H1 (cell line): ENCODE measurements around the gene CLIC1. TPM values are rescaled to one million over a fixed set of nuclear protein-coding genes. Genes with fewer than 3 reads are reported as not detected.

Experiments
- CTCF ChIA-PET: fragments of 300-600 bp; sonication (Branson Sonifier 250); formaldehyde crosslinking; loops from one replicate; lab custom pipeline; 2021; ENCODE audit not compliant: partially characterized antibody; lab: Charles Lee
- POLR2A ChIA-PET: fragments of 300-600 bp; sonication (Branson Sonifier 250); formaldehyde crosslinking; loops from one replicate; lab custom pipeline; 2021; ENCODE audit warnings: inconsistent platforms; ENCODE audit not compliant: partially characterized antibody; lab: Charles Lee
- DNase-seq, 2 experiments: peaks; one replicate each; pipeline versions ENCODE4 v3.0.0 to v3.0.0-alpha.2; 2010 to 2022; ENCODE audit warnings: low spot score in 2 of 2, low read depth in 1 of 2, mixed read lengths in 1 of 2
- FAIRE-seq: peaks from 2 replicates; lab custom pipeline; 2011; peaks lifted over from hg19 to GRCh38; lab: Jason Lieb, UNC
- H2AFZ ChIP-seq: 2 replicates; pipeline ENCODE4 v1.8.1; 2012; ENCODE audit warnings: low read length, inconsistent platforms
- H2AK5ac ChIP-seq: 2 replicates; pipeline ENCODE4 v1.6.1; 2013; ENCODE audit warnings: low read depth, low read length
- H2BK120ac ChIP-seq: replicated peaks from 2 replicates; pipeline ENCODE3; 2013; ENCODE audit warnings: low read depth, low read length, inconsistent platforms
- H2BK12ac ChIP-seq: 2 replicates; pipeline ENCODE4 v1.6.1; 2013; ENCODE audit warnings: low read depth, low read length
- H2BK15ac ChIP-seq: 2 replicates; pipeline ENCODE4 v1.6.1; 2013; ENCODE audit warnings: low read length
- H2BK20ac ChIP-seq: 2 replicates; pipeline ENCODE4 v1.6.1; 2013; ENCODE audit warnings: low read length
- H2BK5ac ChIP-seq: 2 replicates; pipeline ENCODE4 v1.6.1; 2013; ENCODE audit warnings: low read depth, low read length
- H3K14ac ChIP-seq: 2 replicates; pipeline ENCODE4 v1.6.1; 2013; ENCODE audit warnings: inconsistent platforms; ENCODE audit not compliant: insufficient read length
- H3K18ac ChIP-seq: 2 replicates; pipeline ENCODE4 v1.6.1; 2013; ENCODE audit warnings: low read length; ENCODE audit errors: extremely low read depth
- H3K23ac ChIP-seq: 2 replicates; pipeline ENCODE4 v1.6.1; 2013; ENCODE audit warnings: inconsistent platforms; ENCODE audit not compliant: insufficient read length
- H3K23me2 ChIP-seq: 2 replicates; pipeline ENCODE4 v1.6.1; 2013; ENCODE audit warnings: low read depth, low read length
- H3K27ac ChIP-seq: 2 replicates; pipeline ENCODE4 v1.6.1; 2011; ENCODE audit warnings: low read depth, low read length, inconsistent platforms
- H3K27me3 ChIP-seq, 4 experiments: replicated peaks in 1 of 4; 1 replicate in 1 of 4; 2 replicates in 3 of 4; pipeline versions ENCODE4 v1.6.1 to v1.8.1; 2011 to 2013; ENCODE audit warnings: low read length in 3 of 4, mild to moderate bottlenecking in 3 of 4, inconsistent platforms in 2 of 4, mixed read lengths in 2 of 4, moderate library complexity in 1 of 4; ENCODE audit not compliant: control insufficient read depth in 3 of 4, insufficient read depth in 3 of 4; ENCODE audit errors: extremely low read depth in 1 of 4
- H3K36me3 ChIP-seq, 4 experiments: 2 replicates each; pipeline versions ENCODE4 v1.6.1 to v1.8.1; 2011 to 2013; ENCODE audit warnings: mild to moderate bottlenecking in 4 of 4, low read length in 3 of 4, moderate library complexity in 2 of 4, control low read depth in 1 of 4, inconsistent platforms in 1 of 4; ENCODE audit not compliant: insufficient read depth in 4 of 4, control insufficient read depth in 2 of 4
- H3K4ac ChIP-seq: replicated peaks from 2 replicates; pipeline ENCODE3; 2013; ENCODE audit warnings: low read length, low read depth, mixed read lengths, inconsistent platforms; ENCODE audit not compliant: insufficient read length
- H3K4me1 ChIP-seq, 4 experiments: replicated peaks in 1 of 4; 1 replicate in 1 of 4; 2 replicates in 3 of 4; pipeline versions ENCODE4 v1.6.1 to v1.8.1; 2011 to 2013; ENCODE audit warnings: low read length in 3 of 4, inconsistent platforms in 2 of 4, mixed read lengths in 1 of 4; ENCODE audit not compliant: insufficient read depth in 4 of 4, control insufficient read depth in 3 of 4
- H3K4me2 ChIP-seq, 2 experiments: 2 replicates each; pipeline versions ENCODE4 v1.6.1 to v1.8.1; 2011 to 2013; ENCODE audit warnings: low read depth in 2 of 2, low read length in 2 of 2, control low read depth in 1 of 2, inconsistent platforms in 1 of 2, mild to moderate bottlenecking in 1 of 2; ENCODE audit not compliant: insufficient read depth in 1 of 2
- H3K4me3 ChIP-seq, 4 experiments: fragments of 200-600, 300-600 bp in 1 of 4; sonication (generic), shearing (Covaris generic), sonication (Bioruptor Twin) in 1 of 4; 2 replicates each; pipeline versions ENCODE4 v1.5.1 to v1.8.1; 2011 to 2016; ENCODE audit warnings: low read length in 4 of 4, low read depth in 3 of 4, control low read depth in 2 of 4, inconsistent platforms in 2 of 4, mild to moderate bottlenecking in 2 of 4, mixed read lengths in 1 of 4, moderate library complexity in 1 of 4; ENCODE audit not compliant: insufficient read depth in 2 of 4; ENCODE audit errors: extremely low read depth in 1 of 4
- H3K56ac ChIP-seq: replicated peaks from 2 replicates; pipeline ENCODE3; 2013; ENCODE audit warnings: low read depth, mild to moderate bottlenecking, mixed read lengths, low read length, inconsistent platforms; ENCODE audit not compliant: insufficient read length
- H3K79me1 ChIP-seq: 2 replicates; pipeline ENCODE4 v1.6.1; 2013; ENCODE audit warnings: low read depth, low read length, control low read depth
- H3K79me2 ChIP-seq, 2 experiments: 2 replicates each; pipeline versions ENCODE4 v1.6.1 to v1.8.1; 2012 to 2013; ENCODE audit warnings: low read length in 2 of 2, mild to moderate bottlenecking in 2 of 2, inconsistent platforms in 1 of 2; ENCODE audit not compliant: insufficient read depth in 2 of 2, control insufficient read depth in 1 of 2
- H3K9ac ChIP-seq, 4 experiments: replicated peaks in 1 of 4; 1 replicate in 1 of 4; 2 replicates in 3 of 4; pipeline versions ENCODE4 v1.6.1 to v1.8.1; 2011 to 2013; ENCODE audit warnings: low read depth in 3 of 4, low read length in 3 of 4, control low read depth in 2 of 4, mild to moderate bottlenecking in 2 of 4, moderate library complexity in 2 of 4, inconsistent platforms in 1 of 4; ENCODE audit errors: extremely low read depth in 1 of 4
- H3K9me3 ChIP-seq, 2 experiments: 2 replicates each; pipeline versions ENCODE4 v1.6.1 to v1.8.1; 2012 to 2013; ENCODE audit warnings: mild to moderate bottlenecking in 2 of 2, moderate library complexity in 2 of 2, control low read depth in 1 of 2, inconsistent platforms in 1 of 2, low read depth in 1 of 2, low read length in 1 of 2, mixed read lengths in 1 of 2; ENCODE audit not compliant: insufficient read depth in 2 of 2
- H4K20me1 ChIP-seq, 2 experiments: replicated peaks in 1 of 2; 2 replicates each; pipeline versions ENCODE3 to v1.8.1; 2011 to 2013; ENCODE audit warnings: inconsistent platforms in 2 of 2, low read length in 2 of 2, mild to moderate bottlenecking in 1 of 2; ENCODE audit not compliant: insufficient read depth in 2 of 2, control insufficient read depth in 1 of 2
- H4K5ac ChIP-seq: 2 replicates; pipeline ENCODE4 v1.6.1; 2013; ENCODE audit warnings: low read length, low read depth, mixed read lengths, inconsistent platforms; ENCODE audit not compliant: insufficient read length
- H4K8ac ChIP-seq: 2 replicates; pipeline ENCODE4 v1.8.0; 2013; ENCODE audit warnings: mild to moderate bottlenecking, moderate library complexity, low read length, inconsistent platforms; ENCODE audit not compliant: insufficient read depth; ENCODE audit errors: extremely low read depth
- H4K91ac ChIP-seq: replicated peaks from 2 replicates; pipeline ENCODE3; 2013; ENCODE audit warnings: low read length, mixed read lengths, inconsistent platforms; ENCODE audit not compliant: insufficient read length
- CREB1 ChIP-seq: IDR thresholded peaks from 2 replicates; pipeline ENCODE4 v1.6.1; 2012; ENCODE audit warnings: inconsistent platforms
- JUN ChIP-seq: IDR thresholded peaks from 2 replicates; pipeline ENCODE4 v1.6.1; 2011; ENCODE audit warnings: low read depth, mild to moderate bottlenecking, improper control_type of control experiment, low read length
- SIN3A ChIP-seq, 2 experiments: IDR thresholded peaks in 1 of 2; conservative IDR thresholded peaks in 1 of 2; 2 replicates each; pipeline ENCODE4 v1.6.1; 2011 to 2012; ENCODE audit warnings: low read length in 2 of 2, improper control_type of control experiment in 1 of 2, low read depth in 1 of 2, mild to moderate bottlenecking in 1 of 2
- TBP ChIP-seq: IDR thresholded peaks from 2 replicates; pipeline ENCODE4 v1.6.1; 2011; ENCODE audit warnings: low read depth, low read length, improper control_type of control experiment
- WGBS, 2 experiments: shearing (Covaris generic) in 1 of 2; methylation state at CpG; one replicate each; pipeline versions ENCODE4 v1.1.6 to v1.1.7; 2013 to 2015; ENCODE audit warnings: low lambda C conversion rate in 2 of 2, mixed read lengths in 2 of 2, inconsistent platforms in 1 of 2, low coverage in 1 of 2, missing lambda C conversion rate in 1 of 2; ENCODE audit not compliant: insufficient replicate concordance in 2 of 2, insufficient coverage in 1 of 2, insufficient read length in 1 of 2; ENCODE audit errors: extremely low coverage in 1 of 2, missing lambda C conversion rate in 1 of 2; 5-methylcytosine and 5-hydroxymethylcytosine counted together
- polyA plus RNA-seq, 7 experiments: library from polyadenylated mRNA; depleted of rRNA in 3 of 7; stranded (reverse) in 5 of 7; unstranded in 2 of 7; fragments of >200 nt in 5 of 7; fragments of 200-250 nt in 2 of 7; gene quantifications; 1 replicate in 5 of 7; 2 replicates in 1 of 7; 4 replicates in 1 of 7; pipeline versions ENCODE4 v1.2.1 to v1.2.3, GENCODE V29; 2011 to 2013; ENCODE audit warnings: missing spikeins in 2 of 7, mixed read lengths in 2 of 7
- total RNA-seq: library from RNA; stranded (reverse); fragmentation: NEBNext Ultra II Directional; extraction: Animal tissue kit (Norgen Biotek cat#: 25700); gene quantifications from 2 replicates; pipeline ENCODE4 v1.2.1, GENCODE V29; 2021
- TF ChIP-seq, protein P1 (sequence below): IDR thresholded peaks from 2 replicates; pipeline ENCODE4 v1.6.1; 2012; ENCODE audit warnings: inconsistent platforms
- TF ChIP-seq, protein P2 (sequence below), 3 experiments: IDR thresholded peaks; 1 replicate in 2 of 3; 2 replicates in 1 of 3; pipeline versions ENCODE4 v1.5.1 to v1.6.1; 2011; ENCODE audit warnings: low read length in 3 of 3, mild to moderate bottlenecking in 3 of 3, inconsistent platforms in 2 of 3, low read depth in 1 of 3, moderate library complexity in 1 of 3; ENCODE audit not compliant: insufficient read depth in 1 of 3; ENCODE audit errors: control extremely low read depth in 1 of 3

The CLIC1 gene
- total and polyA plus RNA-seq, 2 of the 8 experiments (the other 6 are each of a cell fraction or from before 2014, with no cell fraction given) = 250 to 277 TPM

DNA sequence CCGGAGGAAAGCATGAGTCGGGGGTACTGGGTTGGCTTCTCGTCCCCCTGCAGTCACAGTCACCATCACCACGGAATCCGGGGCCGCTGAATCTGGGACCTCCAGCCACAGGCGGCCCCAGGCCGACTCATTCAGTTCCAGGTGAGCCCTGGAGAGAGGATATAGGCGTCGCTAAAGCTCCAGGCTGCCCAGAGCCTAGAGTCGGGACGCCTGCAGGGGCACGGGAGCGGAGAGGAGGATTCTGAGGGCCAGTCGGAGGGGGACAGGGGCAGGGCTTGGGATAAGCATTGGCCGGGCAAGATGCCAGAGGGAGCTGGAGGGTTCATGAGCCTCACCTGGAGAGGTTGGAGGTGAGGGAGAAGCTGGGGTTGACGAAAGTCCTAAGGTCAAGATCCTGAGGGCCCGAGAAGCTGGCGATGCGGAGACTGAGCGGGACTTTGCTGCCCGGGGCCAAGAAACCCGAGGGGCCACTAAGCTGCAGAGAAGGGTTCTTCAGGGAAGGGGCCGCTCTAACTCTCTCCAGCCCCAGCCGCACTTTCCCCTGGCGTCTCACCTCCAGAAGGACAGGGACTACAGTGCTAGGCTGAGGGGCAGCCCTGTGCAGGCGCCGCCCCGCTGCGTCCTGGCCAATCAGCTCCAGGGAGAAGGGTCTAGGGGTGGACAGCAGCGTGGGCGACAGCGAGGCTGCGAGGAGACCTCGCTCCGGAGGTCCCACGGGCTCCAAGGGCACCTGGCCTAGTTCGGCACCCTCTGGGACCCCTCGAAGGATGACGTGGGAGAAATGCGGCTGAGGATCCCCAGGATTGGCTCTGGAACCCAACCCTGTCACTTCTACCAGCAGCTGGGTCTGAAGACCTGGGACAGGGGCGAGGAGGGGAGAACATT, 29.8 kb upstream of the CLIC1 start:
- Histone ChIP-seq H3K9ac (no peak overlapping the region; a peak in 4 of 7 replicates), H2BK5ac (0 out of 2 replicates have a peak overlapping the region, but pooled peaks have one; percentile 9), H4K20me1 (no peaks in the 10 kb centered on the region), H2BK12ac (no peak overlapping the region), H2BK120ac (no peak overlapping the region), H2BK15ac (no peak overlapping the region), H3K4me1 (peaks cover 0 to 11% (median under 1%) of the 10 kb centered on the region in 4 experiments; a peak in 4 of 7 replicates), H3K23ac (no peak overlapping the region), H3K27me3 (no peaks in the 10 kb centered on the region), H4K91ac (no peak overlapping the region), H4K5ac (no peak overlapping the region), H3K36me3 (peaks cover 0 to 9% (median 0%) of the 10 kb centered on the region in 4 experiments; a peak in 3 of 8 replicates), H3K56ac (no peak overlapping the region), H3K9me3 (no peaks in the 10 kb centered on the region), H3K27ac (no peak overlapping the region), H2BK20ac (no peak overlapping the region), H3K4me2 (peak overlapping the region; percentile 31 to 77), H3K14ac (no peak overlapping the region), H3K23me2 (peaks cover 3% of the 10 kb centered on the region; the same call in 1 of the 2 replicates), H2AK5ac (no peak overlapping the region), H3K18ac (no peak overlapping the region; the same call in 1 of the 2 replicates), H3K4me3 (peak overlapping the region in 3 of 4 experiments; percentile 22 to 52 (median 43); a peak in 6 of 8 replicates), H2AFZ (peak overlapping the region; percentile 88; the same call in 1 of the 2 replicates), H3K79me2 (no peaks in the 10 kb centered on the region), H3K4ac (no peak overlapping the region), H3K79me1 (no peaks in the 10 kb centered on the region), H4K8ac (peak overlapping the region; percentile 35; the same call in 1 of the 2 replicates)
- DNase-seq = peak in 1 of 2 experiments; percentile 78
- 47% methylated on average over 35 of the region's 42 CpGs; no CpG with 5 or more reads in 1 of the 2 experiments for WGBS, 2 experiments
- ChIA-PET CTCF (interaction anchor here (0.6 to 2.2 kb wide), 21 partner anchors 9 to 157 kb away, joined by 3 to 23 read pairs (median 4); partner anchors contain the start of genes CLIC1, DDAH2, LSM2 and LY6G5C), POLR2A (interaction anchor here (0.6 to 2.0 kb wide), 28 partner anchors 9 to 131 kb away, joined by 3 to 14 read pairs (median 3); partner anchors contain the start of genes CLIC1, DDAH2, EHMT2 and GPANK1)
- FAIRE-seq = no peak
- TF ChIP-seq JUN (no peak), TBP (no peak), SIN3A (conservative IDR thresholded peaks at IDR 0.05 in 1 of 2, IDR thresholded peaks at IDR 0.05 in 1 of 2; ENCODE audit: low read depth in 1 of 2, low read length in 2 of 2) (0 out of 4 replicates have a peak, but pooled peaks of 1 of the 2 experiments have one; percentile 28), CREB1 (peak; percentile 15; the same call in 1 of the 2 replicates)
- TF ChIP-seq, protein P1, sequence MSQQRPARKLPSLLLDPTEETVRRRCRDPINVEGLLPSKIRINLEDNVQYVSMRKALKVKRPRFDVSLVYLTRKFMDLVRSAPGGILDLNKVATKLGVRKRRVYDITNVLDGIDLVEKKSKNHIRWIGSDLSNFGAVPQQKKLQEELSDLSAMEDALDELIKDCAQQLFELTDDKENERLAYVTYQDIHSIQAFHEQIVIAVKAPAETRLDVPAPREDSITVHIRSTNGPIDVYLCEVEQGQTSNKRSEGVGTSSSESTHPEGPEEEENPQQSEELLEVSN = no peak
- TF ChIP-seq, protein P2, sequence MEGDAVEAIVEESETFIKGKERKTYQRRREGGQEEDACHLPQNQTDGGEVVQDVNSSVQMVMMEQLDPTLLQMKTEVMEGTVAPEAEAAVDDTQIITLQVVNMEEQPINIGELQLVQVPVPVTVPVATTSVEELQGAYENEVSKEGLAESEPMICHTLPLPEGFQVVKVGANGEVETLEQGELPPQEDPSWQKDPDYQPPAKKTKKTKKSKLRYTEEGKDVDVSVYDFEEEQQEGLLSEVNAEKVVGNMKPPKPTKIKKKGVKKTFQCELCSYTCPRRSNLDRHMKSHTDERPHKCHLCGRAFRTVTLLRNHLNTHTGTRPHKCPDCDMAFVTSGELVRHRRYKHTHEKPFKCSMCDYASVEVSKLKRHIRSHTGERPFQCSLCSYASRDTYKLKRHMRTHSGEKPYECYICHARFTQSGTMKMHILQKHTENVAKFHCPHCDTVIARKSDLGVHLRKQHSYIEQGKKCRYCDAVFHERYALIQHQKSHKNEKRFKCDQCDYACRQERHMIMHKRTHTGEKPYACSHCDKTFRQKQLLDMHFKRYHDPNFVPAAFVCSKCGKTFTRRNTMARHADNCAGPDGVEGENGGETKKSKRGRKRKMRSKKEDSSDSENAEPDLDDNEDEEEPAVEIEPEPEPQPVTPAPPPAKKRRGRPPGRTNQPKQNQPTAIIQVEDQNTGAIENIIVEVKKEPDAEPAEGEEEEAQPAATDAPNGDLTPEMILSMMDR (IDR thresholded peaks at IDR 0.05; ENCODE audit: control extremely low read depth in 1 of 3, insufficient read depth in 1 of 3, low read depth in 1 of 3, low read length in 3 of 3) = peak in 1 of 3 experiments; percentile 5; a peak in 1 of 4 replicates
